ENCODE results near the gene HECW1. TPM values are rescaled to one million over a fixed set of nuclear protein-coding genes. Genes with fewer than 3 reads are reported as not detected.

The HECW1 gene
- total and polyA plus RNA-seq, 2 of the 13 experiments (the other 11 are each of a cell fraction or from before 2014, with no cell fraction given) = not detected

GRCh38 chr7:43479042-43479441, 366.6 kb downstream of the HECW1 start:
- Histone ChIP-seq H3K9me3 (ENCODE audit: low read length) (no peaks in the 10 kb centered on the region), H2AFZ (ENCODE audit: low read length) (no peak overlapping the region), H3K9ac (ENCODE audit: insufficient read depth, low read depth, low read length) (no peak overlapping the region), H3K4me1 (ENCODE audit: insufficient read depth, low read length) (peaks cover 23% of the 10 kb centered on the region), H3K4me2 (ENCODE audit: low read depth, low read length) (no peak overlapping the region), H3K27ac (ENCODE audit: extremely low read length, insufficient read depth, low read length) (no peak overlapping the region), H3K27me3 (ENCODE audit: control insufficient read depth in 1 of 2, insufficient read depth in 2 of 2, low read length in 2 of 2) (no peaks in the 10 kb centered on the region), H3K36me3 (replicated peaks in 1 of 2; ENCODE audit: control insufficient read depth in 1 of 2, insufficient read depth in 2 of 2, low read length in 2 of 2) (no peaks in the 10 kb centered on the region), H3K4me3 (replicated peaks in 1 of 3; ENCODE audit: insufficient read depth in 1 of 3, low read depth in 2 of 3, low read length in 3 of 3) (no peak overlapping the region), H3K79me2 (ENCODE audit: insufficient read depth, low read length) (no peaks in the 10 kb centered on the region), H4K20me1 (ENCODE audit: insufficient read depth, low read length) (no peaks in the 10 kb centered on the region)
- ChIA-PET CTCF (ENCODE audit: low intra/inter-chr PET ratio, low total read pairs) (no interaction called here), POLR2A (no interaction called here)
- intact Hi-C loops (cut with micrococcal nuclease; ENCODE audit: unreplicated experiment) = loop anchor here (1.0 kb wide), 1 partner anchor 23 kb away; no protein-coding TSS in a partner anchor
- in situ Hi-C loops (cut with HindIII; ENCODE audit: extremely low pct_ligation_motif_present, low pct_unique_long_range_greater_than_20kb) = no loop called here
- ATAC-seq (peak; percentile 52), FAIRE-seq (no peak), DNase-seq (ENCODE audit: low spot score) (peak; percentile 33)
- 84% methylated on average over 6 of the region's 6 CpGs for WGBS (ENCODE audit: low lambda C conversion rate)
- no TSS peak for BruUV-seq (replicated peaks)
- TF ChIP-seq LBX2 (CRISPR knock-in tag; IDR thresholded peaks at IDR 0.05; ENCODE audit: borderline replicate concordance) (no peak), STAG1 (CRISPR knock-in tag; IDR thresholded peaks at IDR 0.05) (peak; percentile 53), ZKSCAN5 (CRISPR knock-in tag; IDR thresholded peaks at IDR 0.05) (no peak), MTA1 (CRISPR knock-in tag; IDR thresholded peaks at IDR 0.05; ENCODE audit: borderline replicate concordance) (no peak), ZNF552 (CRISPR knock-in tag; IDR thresholded peaks at IDR 0.05; ENCODE audit: borderline replicate concordance) (no peak), ZC3H4 (CRISPR knock-in tag; IDR thresholded peaks at IDR 0.05; ENCODE audit: borderline replicate concordance) (no peak), ATF7-NPFF (CRISPR knock-in tag; IDR thresholded peaks at IDR 0.05; ENCODE audit: low read depth) (no peak), ZNF773 (CRISPR knock-in tag; IDR thresholded peaks at IDR 0.05; ENCODE audit: borderline replicate concordance) (no peak), ZSCAN22 (CRISPR knock-in tag; IDR thresholded peaks at IDR 0.05) (no peak), CBX5 (CRISPR knock-in tag; IDR thresholded peaks at IDR 0.05; ENCODE audit: borderline replicate concordance) (no peak), TRIM24 (CRISPR knock-in tag; IDR thresholded peaks at IDR 0.05) (no peak), CTCF (CRISPR knock-in tag; IDR thresholded peaks at IDR 0.05) (peak; percentile 58), GTF3A (CRISPR knock-in tag; conservative IDR thresholded peaks at IDR 0.05) (no peak), BCLAF1 (IDR thresholded peaks at IDR 0.05) (no peak), ZNF562 (CRISPR knock-in tag; IDR thresholded peaks at IDR 0.05; ENCODE audit: borderline replicate concordance) (no peak), SALL2 (CRISPR knock-in tag; IDR thresholded peaks at IDR 0.05) (no peak), ATF3 (CRISPR knock-in tag; IDR thresholded peaks at IDR 0.05) (no peak), SIN3B (IDR thresholded peaks at IDR 0.05; ENCODE audit: low read length) (no peak), SMC3 (IDR thresholded peaks at IDR 0.05; ENCODE audit: low read length) (peak; percentile 33; the same call in 1 of the 2 replicates), MAFG (CRISPR knock-in tag; IDR thresholded peaks at IDR 0.05) (no peak), ZNF282 (IDR thresholded peaks at IDR 0.05; ENCODE audit: partially characterized antibody) (no peak), PAWR (CRISPR knock-in tag; IDR thresholded peaks at IDR 0.05; ENCODE audit: borderline replicate concordance) (no peak), ZNF883 (CRISPR knock-in tag; IDR thresholded peaks at IDR 0.05; ENCODE audit: not compliant biosample characterization) (no peak)

Data from HepG2 (cell line).